Breast epithelium (tissue), 4 donors: ENCODE measurements around the gene HSPA12A. TPM values are rescaled to one million over a fixed set of nuclear protein-coding genes. Genes with fewer than 3 reads are reported as not detected.

Experiments used
- DNase-seq, 2 donors: peaks; one replicate each; pipeline ENCODE4 v3.0.0-alpha.2; 2019; ENCODE audit warnings: low spot score in 2 of 2
- H3K27ac ChIP-seq, 2 donors: fragments of 200-600 bp; sonication (generic) in 1 of 2; one replicate each; pipeline ENCODE4 v1.5.1; 2016 to 2019; ENCODE audit warnings: mild to moderate bottlenecking in 1 of 2
- H3K27me3 ChIP-seq, 2 donors: fragments of 200-600 bp; sonication (generic) in 1 of 2; one replicate each; pipeline versions ENCODE4 v1.5.1 to v1.6.0; 2017 to 2019; ENCODE audit warnings: control low read depth in 1 of 2, mild to moderate bottlenecking in 1 of 2
- H3K36me3 ChIP-seq: fragments of 200-600 bp; one replicate; pipeline ENCODE4 v1.5.1; 2019
- H3K4me1 ChIP-seq, 2 donors: fragments of 200-600 bp; sonication (generic); one replicate each; pipeline ENCODE4 v1.5.1; 2016 to 2019; ENCODE audit warnings: control low read depth in 1 of 2
- H3K4me3 ChIP-seq, 3 donors: fragments of 200-600 bp; sonication (generic); 1 replicate in 2 of 3; 2 replicates in 1 of 3; pipeline ENCODE4 v1.5.1; 2016 to 2019; ENCODE audit warnings: mild to moderate bottlenecking in 3 of 3, moderate library complexity in 2 of 3
- H3K9me3 ChIP-seq, 2 donors: fragments of 200-600 bp; sonication (generic) in 1 of 2; one replicate each; pipeline ENCODE4 v1.5.1; 2016 to 2019; ENCODE audit warnings: control low read depth in 1 of 2
- CTCF ChIP-seq, 3 donors: fragments of 450-650 bp; IDR thresholded peaks; one replicate each; pipeline ENCODE4 v1.5.1; 2016 to 2017; ENCODE audit warnings: antibody characterized with exemption in 3 of 3, mild to moderate bottlenecking in 3 of 3, moderate library complexity in 3 of 3
- POLR2A ChIP-seq: fragments of 450-650 bp; IDR thresholded peaks from one replicate; pipeline ENCODE4 v1.6.1; 2016; ENCODE audit warnings: antibody characterized with exemption, mild to moderate bottlenecking, moderate library complexity
- POLR2AphosphoS5 ChIP-seq, 3 donors: sonication (generic); formaldehyde crosslinking; IDR thresholded peaks; one replicate each; pipeline ENCODE4 v1.6.1; 2017; ENCODE audit warnings: antibody characterized with exemption in 3 of 3
- intact Hi-C: fragments of 100-400 bp; cut with DNase I; formaldehyde crosslinking; loops from one replicate; pipeline ENCODE4 v1.15.1; 2023; ENCODE audit warnings: low total_unique reads
- total RNA-seq, 3 donors: library from RNA; depleted of rRNA; stranded (reverse); fragments of >200 nt; gene quantifications; one replicate each; pipeline ENCODE4 v1.1.0, GENCODE V29; 2016

HSPA12A gene
- total RNA-seq, 3 donors from 2014 or later = 13.2 to 23.6 (median 14.2) TPM

DNA sequence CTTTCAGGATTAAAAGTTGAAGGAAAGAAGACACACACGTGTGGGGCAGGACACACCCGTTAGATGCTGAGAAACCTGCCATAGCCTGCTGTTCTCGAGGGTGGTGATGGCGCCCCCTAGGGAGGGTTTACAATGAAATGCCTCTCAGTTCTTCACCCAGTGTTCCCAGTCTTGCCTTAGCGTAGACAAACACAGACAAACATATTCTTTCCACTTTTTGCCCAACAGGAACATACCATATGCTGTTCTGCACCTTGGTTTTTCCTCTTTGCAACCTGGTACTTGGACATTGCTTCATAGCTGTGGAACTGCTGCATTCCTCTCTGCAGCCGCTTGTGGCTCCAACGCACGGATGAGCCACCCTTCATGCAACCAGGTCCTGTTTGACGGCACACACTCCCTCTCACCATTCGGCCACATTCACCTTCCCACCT lies 23.3 kb upstream of the HSPA12A start:
- intact Hi-C loops = no loop called here
- no peaks in the 10 kb centered on the region for H3K27me3 ChIP-seq
- no peaks in the 10 kb centered on the region for H3K9me3 ChIP-seq
- TF ChIP-seq CTCF (IDR thresholded peaks at IDR 0.05) = no peak
- no peak overlapping the region for H3K27ac ChIP-seq
- no peaks in the 10 kb centered on the region for H3K36me3 ChIP-seq
- DNase-seq = no peak
- H3K4me3 ChIP-seq = no peak overlapping the region
- no peaks in the 10 kb centered on the region for H3K4me1 ChIP-seq

GRCh38 chr10:116764979-116765378 lies 22.6 kb upstream of the HSPA12A start:
- intact Hi-C loops = no loop called here
- Histone ChIP-seq H3K36me3 (no peaks in the 10 kb centered on the region), H3K27me3 (no peaks in the 10 kb centered on the region), H3K4me3 (no peak overlapping the region), H3K4me1 (no peaks in the 10 kb centered on the region), H3K27ac (no peak overlapping the region), H3K9me3 (no peaks in the 10 kb centered on the region)
- TF ChIP-seq POLR2AphosphoS5 (IDR thresholded peaks at IDR 0.05) = no peak
- TF ChIP-seq CTCF (IDR thresholded peaks at IDR 0.05) = no peak
- TF ChIP-seq POLR2A = no peak
- DNase-seq = no peak

DNA sequence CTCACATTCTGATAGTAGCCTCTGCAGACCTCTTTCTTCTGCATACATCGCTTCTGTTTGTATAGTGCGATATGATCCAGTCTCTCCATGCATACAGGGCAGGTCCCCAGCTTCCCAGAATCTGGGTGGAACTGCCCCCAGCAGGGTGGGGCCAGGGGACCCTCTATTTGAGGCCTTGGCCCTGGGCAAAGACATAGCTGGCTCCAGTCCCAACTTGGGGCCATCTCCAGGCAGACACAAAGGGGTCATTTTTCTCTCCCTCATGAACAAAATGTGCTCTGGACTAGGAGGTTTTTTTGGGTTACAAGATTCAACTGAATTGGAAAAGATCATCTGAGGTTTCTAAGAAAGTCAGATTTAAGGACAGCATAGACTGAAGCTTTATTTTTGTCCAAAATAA lies 21.1 kb upstream of the HSPA12A start:
- no peak overlapping the region for H3K4me3 ChIP-seq
- H3K27ac ChIP-seq = no peak overlapping the region
- H3K9me3 ChIP-seq = no peaks in the 10 kb centered on the region
- no peaks in the 10 kb centered on the region for H3K4me1 ChIP-seq
- DNase-seq = no peak
- intact Hi-C loops = no loop called here
- no peaks in the 10 kb centered on the region for H3K36me3 ChIP-seq
- no peaks in the 10 kb centered on the region for H3K27me3 ChIP-seq
- TF ChIP-seq CTCF (IDR thresholded peaks at IDR 0.05) (no peak), POLR2AphosphoS5 (IDR thresholded peaks at IDR 0.05) (no peak), POLR2A (no peak)

DNA sequence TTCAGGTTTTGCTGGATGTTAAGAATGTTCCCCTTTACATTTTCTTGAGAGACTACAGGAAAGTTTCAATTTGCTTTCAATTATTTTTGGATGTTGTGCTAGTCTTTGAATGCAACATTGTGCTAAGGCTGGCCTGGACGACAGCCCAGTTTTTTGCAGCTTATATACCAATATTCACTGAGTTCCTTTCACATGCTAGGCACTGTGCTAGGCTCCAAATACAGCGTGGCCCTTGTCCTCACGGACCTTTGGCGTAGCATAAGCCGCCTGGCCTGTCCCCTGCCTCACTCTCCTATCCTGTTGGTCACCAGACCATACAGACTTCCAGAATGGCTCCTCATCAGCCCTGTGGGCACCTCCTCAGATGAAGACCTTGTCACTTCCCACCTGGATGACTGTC lies 19.5 kb upstream of the HSPA12A start:
- TF ChIP-seq POLR2A (no peak), POLR2AphosphoS5 (IDR thresholded peaks at IDR 0.05) (no peak), CTCF (IDR thresholded peaks at IDR 0.05) (no peak)
- H3K9me3 ChIP-seq = no peaks in the 10 kb centered on the region
- no peak for DNase-seq
- no peak overlapping the region for H3K4me3 ChIP-seq
- intact Hi-C loops = no loop called here
- H3K27me3 ChIP-seq = no peaks in the 10 kb centered on the region
- H3K36me3 ChIP-seq = no peaks in the 10 kb centered on the region
- H3K4me1 ChIP-seq = no peaks in the 10 kb centered on the region
- no peak overlapping the region for H3K27ac ChIP-seq

DNA sequence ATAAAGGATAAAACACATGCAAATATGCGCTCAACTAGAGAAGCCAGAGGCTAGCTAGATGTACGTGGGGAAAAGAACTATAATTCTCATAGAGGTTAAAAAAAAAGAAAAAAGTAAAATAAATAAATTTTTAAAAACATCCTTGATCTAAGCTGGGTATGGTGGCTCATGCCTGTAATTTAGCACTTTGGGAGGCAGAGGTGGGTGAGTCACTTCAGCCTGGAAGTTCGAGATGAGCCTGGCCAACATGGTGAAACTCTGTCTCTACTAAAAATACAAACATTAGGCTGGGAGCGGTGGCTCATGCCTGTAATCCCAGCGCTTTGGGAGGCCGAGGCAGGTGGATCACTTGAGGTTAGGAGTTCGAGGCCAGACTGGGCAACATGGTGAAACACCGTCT lies 18.6 kb upstream of the HSPA12A start:
- Histone ChIP-seq H3K27ac (no peak overlapping the region), H3K4me3 (no peak overlapping the region), H3K27me3 (no peaks in the 10 kb centered on the region), H3K36me3 (no peaks in the 10 kb centered on the region), H3K9me3 (no peaks in the 10 kb centered on the region), H3K4me1 (no peaks in the 10 kb centered on the region)
- intact Hi-C loops = no loop called here
- no peak for DNase-seq
- TF ChIP-seq CTCF (IDR thresholded peaks at IDR 0.05) (no peak), POLR2AphosphoS5 (IDR thresholded peaks at IDR 0.05) (no peak), POLR2A (no peak)
